Gastrocnemius medialis (tissue), 4 donors: ENCODE data around the gene TICAM1. TPM values are rescaled to one million over a fixed set of nuclear protein-coding genes. Genes with fewer than 3 reads are reported as not detected.
"Not testable (repeated sequence)": the region's sequence is repeated elsewhere in the genome, so short reads cannot be mapped to it uniquely, and the experiment has no call there.

Experiments used
- ATAC-seq, 2 donors: fragments of 150-250 bp; one replicate each; pipeline ENCODE4 v1.9.1; 2016
- DNase-seq, 2 donors: peaks; one replicate each; pipeline ENCODE4 v3.0.0-alpha.2; 2019
- H3K27ac ChIP-seq, 4 donors: fragments of 200-600 bp; sonication (generic); 1 replicate in 1 of 4; 2 replicates in 3 of 4; pipeline ENCODE4 v1.5.1; 2016 to 2018; ENCODE audit warnings: mild to moderate bottlenecking in 2 of 4, moderate library complexity in 1 of 4
- H3K27me3 ChIP-seq, 3 donors: fragments of 200-600 bp; sonication (generic) in 2 of 3; 1 replicate in 1 of 3; 2 replicates in 2 of 3; pipeline versions ENCODE4 v1.5.1 to v1.6.0; 2016 to 2019; ENCODE audit warnings: mild to moderate bottlenecking in 1 of 3, moderate library complexity in 1 of 3
- H3K36me3 ChIP-seq, 2 donors: fragments of 200-600 bp; sonication (generic) in 1 of 2; one replicate each; pipeline ENCODE4 v1.5.1; 2017 to 2018
- H3K4me1 ChIP-seq, 2 donors: fragments of 200-600 bp; sonication (generic) in 1 of 2; one replicate each; pipeline ENCODE4 v1.5.1; 2016 to 2017; ENCODE audit warnings: mild to moderate bottlenecking in 2 of 2
- H3K4me3 ChIP-seq, 4 donors: fragments of 200-600 bp; sonication (generic) in 3 of 4; 1 replicate in 1 of 4; 2 replicates in 3 of 4; pipeline ENCODE4 v1.5.1; 2016 to 2019; ENCODE audit warnings: mild to moderate bottlenecking in 2 of 4
- H3K9me3 ChIP-seq, 3 donors: fragments of 200-600 bp; sonication (generic) in 2 of 3; 1 replicate in 1 of 3; 2 replicates in 2 of 3; pipeline ENCODE4 v1.5.1; 2016 to 2019
- POLR2A ChIP-seq, 2 donors: fragments of 450-650 bp; IDR thresholded peaks; one replicate each; pipeline ENCODE4 v1.6.1; 2017; ENCODE audit warnings: antibody characterized with exemption in 2 of 2, mild to moderate bottlenecking in 2 of 2, moderate library complexity in 2 of 2
- in situ Hi-C, 4 donors: fragments of 200-750 bp; cut with MboI; loops; one replicate each; pipeline versions ENCODE4 v1.15.0 to v1.8.0; 2017; ENCODE audit warnings: low sequenced_read_pairs in 4 of 4
- intact Hi-C: fragments of 100-400 bp; cut with DNase I; formaldehyde crosslinking; loops from one replicate; pipeline ENCODE4 v1.15.1; 2023; ENCODE audit warnings: low total_unique reads
- total RNA-seq, 4 donors: library from RNA; depleted of rRNA; stranded (reverse); fragments of >200 nt; gene quantifications; one replicate each; pipeline versions ENCODE4 v1.1.0 to v1.2.3, GENCODE V29; 2016
- TF ChIP-seq, protein P1 (sequence below), 5 experiments: fragments of 450-650 bp in 3 of 5; fragments of 200-600 bp in 2 of 5; sonication (generic) in 2 of 5; IDR thresholded peaks in 4 of 5; conservative IDR thresholded peaks in 1 of 5; 1 replicate in 4 of 5; 2 replicates in 1 of 5; pipeline ENCODE4 v1.5.1; 2016 to 2019; ENCODE audit warnings: antibody characterized with exemption in 5 of 5, mild to moderate bottlenecking in 3 of 5, moderate library complexity in 3 of 5

TICAM1 gene
- total RNA-seq, 4 donors from 2014 or later: 5.9 to 14.0 (median 9.0) TPM

DNA sequence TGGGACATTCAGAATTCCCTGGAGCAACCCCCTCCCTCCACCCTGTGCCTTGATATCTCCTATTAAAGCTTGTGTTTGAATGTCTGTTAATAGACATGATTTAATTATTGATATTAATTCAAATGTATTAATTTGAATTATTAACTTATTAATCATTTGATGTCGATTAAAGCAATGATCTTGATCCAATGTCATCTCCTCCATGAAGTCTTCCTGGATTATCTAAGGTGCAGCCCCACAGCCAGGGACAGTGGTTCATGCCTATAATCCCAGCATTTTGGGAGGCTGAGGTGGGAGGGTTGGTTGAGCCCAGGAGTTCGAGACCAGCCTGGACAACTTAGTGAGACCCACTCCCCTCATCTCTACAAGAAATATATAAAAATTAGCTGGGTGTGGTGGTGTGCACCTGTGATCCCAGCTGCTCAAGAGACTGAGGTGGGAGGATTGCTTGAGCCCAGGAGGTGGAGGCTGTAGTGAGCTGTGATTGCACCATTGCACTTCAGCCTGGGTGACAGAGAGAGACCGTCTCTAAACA lies 30.4 kb downstream of the TICAM1 start:
- Histone ChIP-seq H3K4me3 (no peak overlapping the region), H3K9me3 (no peaks in the 10 kb centered on the region), H3K27me3 (no peaks in the 10 kb centered on the region), H3K4me1 (peaks cover 31 to 34% of the 10 kb centered on the region in 2 donors), H3K36me3 (no peaks in the 10 kb centered on the region), H3K27ac (peak overlapping the region; percentile 91 to 100 (median 94))
- in situ Hi-C loops: loop anchor here in 3 of 4 donors (5.0 to 10.0 kb wide), 2 partner anchors 54 to 69 kb away; no protein-coding TSS in a partner anchor
- TF ChIP-seq POLR2A (IDR thresholded peaks at IDR 0.05): no peak
- TF ChIP-seq, protein P1, sequence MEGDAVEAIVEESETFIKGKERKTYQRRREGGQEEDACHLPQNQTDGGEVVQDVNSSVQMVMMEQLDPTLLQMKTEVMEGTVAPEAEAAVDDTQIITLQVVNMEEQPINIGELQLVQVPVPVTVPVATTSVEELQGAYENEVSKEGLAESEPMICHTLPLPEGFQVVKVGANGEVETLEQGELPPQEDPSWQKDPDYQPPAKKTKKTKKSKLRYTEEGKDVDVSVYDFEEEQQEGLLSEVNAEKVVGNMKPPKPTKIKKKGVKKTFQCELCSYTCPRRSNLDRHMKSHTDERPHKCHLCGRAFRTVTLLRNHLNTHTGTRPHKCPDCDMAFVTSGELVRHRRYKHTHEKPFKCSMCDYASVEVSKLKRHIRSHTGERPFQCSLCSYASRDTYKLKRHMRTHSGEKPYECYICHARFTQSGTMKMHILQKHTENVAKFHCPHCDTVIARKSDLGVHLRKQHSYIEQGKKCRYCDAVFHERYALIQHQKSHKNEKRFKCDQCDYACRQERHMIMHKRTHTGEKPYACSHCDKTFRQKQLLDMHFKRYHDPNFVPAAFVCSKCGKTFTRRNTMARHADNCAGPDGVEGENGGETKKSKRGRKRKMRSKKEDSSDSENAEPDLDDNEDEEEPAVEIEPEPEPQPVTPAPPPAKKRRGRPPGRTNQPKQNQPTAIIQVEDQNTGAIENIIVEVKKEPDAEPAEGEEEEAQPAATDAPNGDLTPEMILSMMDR (IDR thresholded peaks at IDR 0.05 in 4 of 5, conservative IDR thresholded peaks at IDR 0.05 in 1 of 5): no peak
- ATAC-seq (peak in 1 of 2 donors; percentile 8), DNase-seq (no peak)
- intact Hi-C loops: loop anchor here (2.0 to 5.0 kb wide), 2 partner anchors 76 to 171 kb away; no protein-coding TSS in a partner anchor

DNA sequence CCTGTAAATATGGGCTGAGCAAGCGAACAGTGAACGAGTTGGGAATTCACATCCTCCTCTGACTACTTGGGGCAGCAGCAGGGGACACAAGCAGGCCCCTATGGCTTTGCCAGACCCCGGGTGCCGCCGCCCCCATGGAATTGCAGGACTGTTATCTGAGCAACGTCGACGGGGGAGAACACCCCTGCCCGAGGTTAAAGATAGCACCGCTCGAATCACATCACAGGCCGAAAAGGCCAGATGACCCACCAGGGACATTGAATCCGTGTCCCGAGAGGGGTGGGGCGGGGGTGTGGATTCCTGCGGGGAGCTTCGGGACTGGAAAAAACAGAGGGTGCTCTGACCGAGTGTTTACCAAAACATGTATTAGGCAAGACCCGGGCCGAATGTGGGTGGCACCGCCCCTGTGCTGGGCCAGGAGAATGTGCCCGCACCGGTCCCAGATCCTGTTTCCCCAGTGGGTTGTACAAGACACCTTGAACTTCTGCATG lies 30.9 kb downstream of the TICAM1 start:
- no peaks in the 10 kb centered on the region for H3K9me3 ChIP-seq
- peak; percentile 74 to 79 for ATAC-seq
- H3K27ac ChIP-seq: peak overlapping the region; percentile 91 to 100 (median 94)
- peak; percentile 96 to 99 for DNase-seq
- H3K4me1 ChIP-seq: peaks cover 34 to 39% of the 10 kb centered on the region in 2 donors
- H3K36me3 ChIP-seq: no peaks in the 10 kb centered on the region
- H3K4me3 ChIP-seq: peak overlapping the region; percentile 19 to 47 (median 20)
- in situ Hi-C loops: loop anchor here in 3 of 4 donors (5.0 to 10.0 kb wide), 2 partner anchors 54 to 68 kb away; no protein-coding TSS in a partner anchor
- intact Hi-C loops: loop anchor here (2.0 to 5.0 kb wide), 2 partner anchors 76 to 172 kb away; no protein-coding TSS in a partner anchor
- no peaks in the 10 kb centered on the region for H3K27me3 ChIP-seq
- TF ChIP-seq POLR2A (IDR thresholded peaks at IDR 0.05): peak; percentile 76 to 96
- TF ChIP-seq, protein P1 (IDR thresholded peaks at IDR 0.05 in 4 of 5, conservative IDR thresholded peaks at IDR 0.05 in 1 of 5): no peak

DNA sequence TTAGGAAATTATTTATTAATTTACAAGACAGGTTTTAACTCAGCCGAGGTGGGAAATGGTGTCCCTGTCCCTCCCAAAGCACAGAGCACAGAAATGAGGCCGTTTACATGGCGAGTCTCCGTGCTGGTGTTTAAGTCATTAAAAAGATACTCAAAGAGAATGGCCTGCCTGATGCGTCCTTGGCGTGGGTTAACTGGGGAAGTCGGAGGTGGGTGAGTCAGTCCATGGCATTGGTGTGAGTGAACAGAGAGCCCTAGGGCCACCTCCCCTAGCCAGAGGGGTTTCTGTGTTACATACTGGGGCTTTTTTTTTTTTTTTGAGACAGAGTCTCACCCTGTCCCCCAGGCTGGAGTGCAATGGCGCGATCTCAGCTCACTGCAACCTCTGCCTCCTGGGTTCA lies 36.1 kb downstream of the TICAM1 start:
- ATAC-seq: peak; percentile 22 to 27
- peak in 1 of 2 donors; percentile 74 for DNase-seq
- Histone ChIP-seq H3K4me3 (peak overlapping the region; percentile 22 to 96 (median 36)), H3K4me1 (peaks cover 45 to 55% of the 10 kb centered on the region in 2 donors), H3K27me3 (no peaks in the 10 kb centered on the region), H3K27ac (peak overlapping the region; percentile 91 to 100 (median 94)), H3K36me3 (peaks cover 0 to 19% of the 10 kb centered on the region in 2 donors), H3K9me3 (no peaks in the 10 kb centered on the region)
- intact Hi-C loops: loop anchor here (10.0 kb wide), 1 partner anchor 261 kb away; the partner anchor contains the start of gene PLIN5
- in situ Hi-C loops: no loop called here
- TF ChIP-seq, protein P1 (IDR thresholded peaks at IDR 0.05 in 4 of 5, conservative IDR thresholded peaks at IDR 0.05 in 1 of 5): no peak
- no peak for TF ChIP-seq POLR2A (IDR thresholded peaks at IDR 0.05)

DNA sequence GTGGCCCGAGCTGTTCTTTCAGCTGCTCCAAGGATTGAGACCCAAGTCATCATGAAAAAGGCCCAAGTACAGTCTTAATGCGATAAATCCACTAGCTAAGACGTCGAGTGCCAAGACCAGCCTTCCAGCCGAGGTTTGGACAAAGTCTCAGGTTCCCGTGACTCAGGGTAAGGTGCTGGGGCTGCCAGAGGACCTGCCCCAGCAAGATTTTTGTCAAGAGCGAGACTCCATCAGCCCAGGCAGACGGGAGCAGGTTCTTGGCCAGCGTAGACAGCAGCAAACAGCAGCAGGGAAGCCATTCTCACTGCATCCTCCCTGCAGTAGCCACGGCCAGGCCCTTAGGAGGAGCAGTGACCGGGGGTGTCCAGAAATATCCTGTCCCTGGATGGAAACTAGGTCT lies 36.5 kb downstream of the TICAM1 start:
- H3K27ac ChIP-seq: peak overlapping the region; percentile 91 to 100 (median 94)
- intact Hi-C loops: loop anchor here (10.0 kb wide), 1 partner anchor 260 kb away; the partner anchor contains the start of gene PLIN5

DNA sequence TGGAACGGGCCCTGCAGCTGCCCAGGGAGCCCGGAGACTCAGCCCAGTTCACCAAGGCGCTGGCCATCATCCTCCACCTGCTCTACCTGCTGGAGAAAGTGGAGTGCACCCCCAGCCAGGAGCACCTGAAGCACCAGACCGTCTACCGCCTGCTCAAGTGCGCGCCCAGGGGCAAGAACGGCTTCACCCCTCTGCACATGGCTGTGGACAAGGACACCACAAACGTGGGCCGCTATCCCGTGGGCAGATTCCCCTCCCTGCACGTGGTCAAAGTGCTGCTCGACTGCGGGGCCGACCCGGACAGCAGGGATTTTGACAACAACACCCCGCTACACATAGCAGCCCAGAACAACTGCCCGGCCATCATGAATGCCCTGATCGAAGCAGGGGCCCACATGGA lies 38.2 kb downstream of the TICAM1 start:
- in situ Hi-C loops, H3K27me3 ChIP-seq, H3K9me3 ChIP-seq, ATAC-seq, DNase-seq: not testable (repeated sequence)
- Histone ChIP-seq H3K4me1 (peaks cover 40 to 52% of the 10 kb centered on the region in 2 donors), H3K4me3 (peak overlapping the region; percentile 68 to 100 (median 92)), H3K36me3 (peaks cover 0 to 19% of the 10 kb centered on the region in 2 donors), H3K27ac (peak overlapping the region; percentile 91 to 100 (median 94))
- intact Hi-C loops: loop anchor here (10.0 kb wide), 1 partner anchor 258 kb away; the partner anchor contains the start of gene PLIN5

More for the DNA sequence above, 36.5 kb downstream of the TICAM1 start:
- peak; percentile 77 to 91 for DNase-seq
- TF ChIP-seq, protein P1 (IDR thresholded peaks at IDR 0.05 in 4 of 5, conservative IDR thresholded peaks at IDR 0.05 in 1 of 5): no peak
- peak; percentile 35 to 79 for TF ChIP-seq POLR2A (IDR thresholded peaks at IDR 0.05)
- Histone ChIP-seq H3K4me3 (peak overlapping the region; percentile 22 to 96 (median 36)), H3K4me1 (peaks cover 41 to 54% of the 10 kb centered on the region in 2 donors), H3K36me3 (peaks cover 0 to 19% of the 10 kb centered on the region in 2 donors), H3K27me3 (no peaks in the 10 kb centered on the region), H3K9me3 (no peaks in the 10 kb centered on the region)
- in situ Hi-C loops: no loop called here
- peak; percentile 15 for ATAC-seq

DNA sequence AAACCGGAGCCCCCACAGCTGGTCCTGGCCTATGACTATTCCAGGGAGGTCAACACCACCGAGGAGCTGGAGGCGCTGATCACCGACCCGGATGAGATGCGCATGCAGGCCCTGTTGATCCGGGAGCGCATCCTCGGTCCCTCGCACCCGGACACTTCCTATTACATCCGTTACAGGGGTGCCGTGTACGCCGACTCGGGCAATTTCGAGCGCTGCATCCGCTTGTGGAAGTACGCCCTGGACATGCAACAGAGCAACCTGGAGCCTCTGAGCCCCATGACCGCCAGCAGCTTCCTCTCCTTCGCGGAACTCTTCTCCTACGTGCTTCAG lies 38.7 kb downstream of the TICAM1 start:
- in situ Hi-C loops, DNase-seq, ATAC-seq, H3K27me3 ChIP-seq, H3K9me3 ChIP-seq: not testable (repeated sequence)
- intact Hi-C loops: loop anchor here (10.0 kb wide), 1 partner anchor 258 kb away; the partner anchor contains the start of gene PLIN5
- Histone ChIP-seq H3K4me3 (peak overlapping the region; percentile 68 to 100 (median 92)), H3K4me1 (peaks cover 41 to 52% of the 10 kb centered on the region in 2 donors), H3K36me3 (peaks cover 0 to 19% of the 10 kb centered on the region in 2 donors), H3K27ac (peak overlapping the region; percentile 91 to 100 (median 94))
